ENCODE data around the gene ERC1.

ERC1 gene

DNA sequence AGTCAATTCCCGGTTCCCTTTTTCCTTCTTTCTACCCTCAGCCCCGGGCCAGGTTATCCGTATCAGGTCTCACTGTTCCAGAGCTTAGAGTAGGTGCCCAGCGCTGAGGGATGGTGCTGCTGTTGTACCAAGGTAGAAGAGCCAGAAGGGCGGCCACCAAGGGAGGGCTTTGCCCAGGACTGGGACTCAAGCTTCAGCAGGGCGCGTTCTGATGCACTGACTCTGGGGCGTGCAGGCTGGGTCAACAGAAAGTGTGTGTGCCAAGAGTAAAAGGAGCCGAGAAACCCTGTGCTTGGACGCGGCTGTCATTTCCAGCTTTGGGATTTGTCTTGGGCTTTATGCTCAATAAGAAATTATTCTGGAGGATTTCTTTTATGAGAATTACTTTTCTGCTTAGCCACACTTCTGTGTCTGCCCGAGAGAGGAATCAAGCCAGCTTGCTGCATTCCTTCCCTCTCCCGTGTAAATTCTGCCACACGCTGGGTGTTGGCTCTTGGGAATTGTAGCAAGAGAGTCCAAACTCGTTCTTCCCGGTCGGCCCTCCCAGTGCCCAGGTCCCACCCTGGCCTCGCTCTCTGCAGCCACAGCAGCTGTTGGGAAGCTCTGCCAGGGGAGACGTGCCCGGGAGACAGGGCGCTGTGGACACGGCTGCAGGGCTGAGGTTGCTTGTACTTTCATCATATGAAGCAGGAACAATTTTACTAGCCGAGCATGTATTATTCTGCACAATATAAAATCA is 505.3 kb downstream of the ERC1 start:
- no peak overlapping the region for H3K4me3 ChIP-seq (ENCODE audit: low read depth, low read length)
- DNase-seq (ENCODE audit: low read depth) = no peak
- TF ChIP-seq, protein P1, sequence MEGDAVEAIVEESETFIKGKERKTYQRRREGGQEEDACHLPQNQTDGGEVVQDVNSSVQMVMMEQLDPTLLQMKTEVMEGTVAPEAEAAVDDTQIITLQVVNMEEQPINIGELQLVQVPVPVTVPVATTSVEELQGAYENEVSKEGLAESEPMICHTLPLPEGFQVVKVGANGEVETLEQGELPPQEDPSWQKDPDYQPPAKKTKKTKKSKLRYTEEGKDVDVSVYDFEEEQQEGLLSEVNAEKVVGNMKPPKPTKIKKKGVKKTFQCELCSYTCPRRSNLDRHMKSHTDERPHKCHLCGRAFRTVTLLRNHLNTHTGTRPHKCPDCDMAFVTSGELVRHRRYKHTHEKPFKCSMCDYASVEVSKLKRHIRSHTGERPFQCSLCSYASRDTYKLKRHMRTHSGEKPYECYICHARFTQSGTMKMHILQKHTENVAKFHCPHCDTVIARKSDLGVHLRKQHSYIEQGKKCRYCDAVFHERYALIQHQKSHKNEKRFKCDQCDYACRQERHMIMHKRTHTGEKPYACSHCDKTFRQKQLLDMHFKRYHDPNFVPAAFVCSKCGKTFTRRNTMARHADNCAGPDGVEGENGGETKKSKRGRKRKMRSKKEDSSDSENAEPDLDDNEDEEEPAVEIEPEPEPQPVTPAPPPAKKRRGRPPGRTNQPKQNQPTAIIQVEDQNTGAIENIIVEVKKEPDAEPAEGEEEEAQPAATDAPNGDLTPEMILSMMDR (IDR thresholded peaks at IDR 0.05; ENCODE audit: low read depth, low read length) = no peak
- TF ChIP-seq MYC (IDR thresholded peaks at IDR 0.05; ENCODE audit: low read depth, low read length) (no peak), POLR2A (IDR thresholded peaks at IDR 0.05; ENCODE audit: extremely low read depth, insufficient read length) (no peak)
- TF ChIP-seq, protein P2, sequence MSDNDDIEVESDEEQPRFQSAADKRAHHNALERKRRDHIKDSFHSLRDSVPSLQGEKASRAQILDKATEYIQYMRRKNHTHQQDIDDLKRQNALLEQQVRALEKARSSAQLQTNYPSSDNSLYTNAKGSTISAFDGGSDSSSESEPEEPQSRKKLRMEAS (IDR thresholded peaks at IDR 0.05; ENCODE audit: low read depth, low read length) = no peak

DNA sequence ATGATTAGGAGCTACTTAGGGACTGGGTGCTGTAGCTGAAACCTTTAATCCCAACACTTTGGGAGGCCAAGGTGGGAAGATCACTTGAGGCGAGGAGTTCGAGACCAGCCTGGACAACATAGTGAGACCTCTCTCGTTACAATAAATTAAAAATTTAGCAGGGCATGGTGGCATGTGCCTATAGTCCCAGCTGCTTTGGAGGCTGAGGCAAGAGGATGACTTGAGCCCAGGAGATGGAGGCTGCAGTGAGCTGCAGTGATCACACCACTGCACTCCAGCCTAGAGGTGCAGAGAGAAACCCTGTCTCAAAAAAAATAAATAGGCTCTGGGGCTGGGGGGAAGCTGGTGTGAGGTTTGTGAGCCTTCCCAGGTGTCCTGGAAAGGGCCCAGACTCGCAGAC is 506.1 kb downstream of the ERC1 start:
- H3K4me3 ChIP-seq (ENCODE audit: low read depth, low read length) = no peak overlapping the region
- DNase-seq (ENCODE audit: low read depth) = no peak
- TF ChIP-seq MYC (IDR thresholded peaks at IDR 0.05; ENCODE audit: low read depth, low read length) (no peak), POLR2A (IDR thresholded peaks at IDR 0.05; ENCODE audit: extremely low read depth, insufficient read length) (no peak)
- TF ChIP-seq, protein P2 (IDR thresholded peaks at IDR 0.05; ENCODE audit: low read depth, low read length) = no peak

DNA sequence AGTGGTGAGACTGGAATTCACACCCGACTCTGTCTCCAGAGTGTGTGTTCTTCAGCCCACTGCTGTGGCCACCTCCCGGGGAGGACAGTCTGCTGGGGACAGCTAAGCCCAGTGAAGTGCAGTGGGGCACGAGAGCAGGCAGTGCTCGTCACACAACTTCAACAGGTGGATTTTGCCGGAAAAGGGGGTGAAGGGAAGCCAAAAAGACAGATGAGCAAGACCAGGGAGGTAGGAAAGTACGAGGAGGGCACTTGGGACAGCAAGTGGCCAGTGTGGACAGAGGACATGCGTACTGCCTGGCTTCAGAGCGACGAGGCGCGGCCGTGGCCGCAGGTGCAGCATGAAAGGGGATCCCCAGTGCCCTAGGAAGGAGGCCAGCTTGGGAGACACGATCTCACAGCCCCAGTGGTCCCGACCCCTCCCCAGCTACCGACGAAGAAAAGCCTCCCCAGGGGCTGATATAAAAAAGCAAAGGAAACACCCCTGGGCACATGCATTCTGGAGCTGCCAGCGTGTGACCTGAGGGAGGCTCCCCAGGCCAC is 507.2 kb downstream of the ERC1 start:
- no peak overlapping the region for H3K4me3 ChIP-seq (ENCODE audit: low read depth, low read length)
- DNase-seq (ENCODE audit: low read depth) = no peak
- TF ChIP-seq, protein P1 (IDR thresholded peaks at IDR 0.05; ENCODE audit: low read depth, low read length) = no peak
- no peak for TF ChIP-seq MYC (IDR thresholded peaks at IDR 0.05; ENCODE audit: low read depth, low read length)
- TF ChIP-seq POLR2A (IDR thresholded peaks at IDR 0.05; ENCODE audit: extremely low read depth, insufficient read length) = no peak
- TF ChIP-seq, protein P2 (IDR thresholded peaks at IDR 0.05; ENCODE audit: low read depth, low read length) = no peak

DNA sequence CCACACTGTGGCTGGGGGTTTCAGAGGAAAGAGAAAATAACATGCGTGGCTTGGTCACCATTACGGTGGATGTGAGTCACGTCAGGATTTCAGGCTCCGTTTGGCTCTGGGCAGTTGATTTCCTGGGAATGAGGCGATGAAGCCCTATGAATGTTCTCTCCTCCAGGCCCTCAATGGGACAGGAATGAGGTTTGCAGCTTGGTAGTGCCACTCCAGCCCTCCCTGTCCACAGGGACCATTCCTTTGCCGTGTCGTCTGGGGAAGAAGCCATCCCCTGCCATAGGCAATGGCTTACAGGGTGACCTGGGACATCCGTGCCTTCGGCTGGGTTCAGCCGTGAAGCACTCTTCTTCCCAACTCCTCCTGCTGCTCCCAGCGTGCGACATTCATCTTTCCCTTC is 508.3 kb downstream of the ERC1 start:
- TF ChIP-seq, protein P1 (IDR thresholded peaks at IDR 0.05; ENCODE audit: low read depth, low read length) = no peak
- TF ChIP-seq MYC (IDR thresholded peaks at IDR 0.05; ENCODE audit: low read depth, low read length) (no peak), POLR2A (IDR thresholded peaks at IDR 0.05; ENCODE audit: extremely low read depth, insufficient read length) (no peak)
- TF ChIP-seq, protein P2 (IDR thresholded peaks at IDR 0.05; ENCODE audit: low read depth, low read length) = no peak
- no peak for DNase-seq (ENCODE audit: low read depth)
- H3K4me3 ChIP-seq (ENCODE audit: low read depth, low read length) = no peak overlapping the region

DNA sequence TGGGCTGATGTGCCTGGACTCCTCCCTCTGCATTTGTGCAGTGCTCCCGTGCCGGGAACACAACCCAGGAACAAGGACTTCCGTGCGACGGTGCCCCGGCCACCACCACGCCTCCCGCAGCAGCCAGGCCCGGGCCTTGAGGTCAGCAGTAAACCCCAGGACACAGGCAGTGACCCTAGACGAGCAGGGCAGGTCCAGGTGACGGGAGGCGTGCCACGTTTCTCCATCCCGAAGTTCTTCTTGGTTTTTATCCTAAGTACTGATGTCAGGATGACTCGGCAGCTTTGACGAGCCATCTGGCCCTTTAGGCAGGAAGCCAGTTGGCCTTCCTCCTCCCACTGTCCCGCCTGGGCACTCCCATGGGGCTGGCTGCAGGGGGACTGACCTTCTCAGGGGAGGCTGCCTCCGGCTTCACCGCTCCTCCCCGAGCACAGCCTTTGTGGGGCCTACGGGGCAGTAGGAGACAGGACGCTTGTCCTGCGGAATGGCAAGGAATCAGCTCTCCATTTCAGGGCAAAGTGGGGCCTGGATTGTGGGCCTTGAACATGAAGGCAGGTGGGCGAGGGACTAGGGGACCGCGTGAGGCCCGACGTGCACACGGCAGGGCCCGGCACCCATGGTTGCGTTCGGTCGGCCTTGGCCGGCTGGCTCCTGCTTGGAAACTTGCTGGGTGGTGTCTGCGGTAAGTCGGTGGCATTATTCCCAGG is 509.2 kb downstream of the ERC1 start:
- no peak overlapping the region for H3K4me3 ChIP-seq (ENCODE audit: low read depth, low read length)
- TF ChIP-seq, protein P1 (IDR thresholded peaks at IDR 0.05; ENCODE audit: low read depth, low read length) = no peak
- no peak for TF ChIP-seq POLR2A (IDR thresholded peaks at IDR 0.05; ENCODE audit: extremely low read depth, insufficient read length)
- TF ChIP-seq MYC (IDR thresholded peaks at IDR 0.05; ENCODE audit: low read depth, low read length) = no peak
- TF ChIP-seq, protein P2 (IDR thresholded peaks at IDR 0.05; ENCODE audit: low read depth, low read length) = no peak
- DNase-seq (ENCODE audit: low read depth) = peak; percentile 46

DNA sequence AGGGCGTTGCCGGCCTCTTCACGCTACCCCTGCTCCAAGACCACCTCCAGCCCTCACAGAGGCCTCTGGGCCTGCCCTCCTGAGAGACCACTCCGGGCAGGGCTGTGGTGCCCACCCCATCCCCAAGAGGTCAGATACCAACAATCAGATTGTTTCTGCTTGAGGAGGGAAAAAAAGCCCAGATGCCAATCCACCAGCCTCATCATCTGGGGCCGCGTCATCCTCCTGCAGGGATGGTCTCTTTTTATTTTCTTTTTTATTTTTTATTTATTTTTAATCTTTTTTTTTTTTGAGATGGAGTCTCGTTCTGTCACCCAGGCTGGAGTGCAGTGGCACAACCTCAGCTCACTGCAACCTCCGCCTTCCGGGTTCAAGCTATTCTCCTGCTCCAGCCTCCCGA is 510.0 kb downstream of the ERC1 start:
- no peak overlapping the region for H3K4me3 ChIP-seq (ENCODE audit: low read depth, low read length)
- TF ChIP-seq, protein P2 (IDR thresholded peaks at IDR 0.05; ENCODE audit: low read depth, low read length) = no peak
- no peak for TF ChIP-seq MYC (IDR thresholded peaks at IDR 0.05; ENCODE audit: low read depth, low read length)
- TF ChIP-seq POLR2A (IDR thresholded peaks at IDR 0.05; ENCODE audit: extremely low read depth, insufficient read length) = no peak
- TF ChIP-seq, protein P1 (IDR thresholded peaks at IDR 0.05; ENCODE audit: low read depth, low read length) = no peak
- DNase-seq (ENCODE audit: low read depth) = no peak

All from NB4 (cell line).